T-cell (primary cell): Measurements from ENCODE around the gene SEC63. TPM values are rescaled to one million over a fixed set of nuclear protein-coding genes. Genes with fewer than 3 reads are reported as not detected.
A peak's percentile ranks its signal among the peaks of the same experiment; 100 is the strongest.
"Not testable (repeated sequence)": the region's sequence is repeated elsewhere in the genome, so short reads cannot be mapped to it uniquely, and the experiment has no call there.

ENCODE experiments used
- ATAC-seq, 4 experiments: fragments of 200-7000 bp in 3 of 4; fragments of 150-1000 bp in 1 of 4; cut with Tn5 transposase; replicated peaks in 1 of 4; 1 replicate in 3 of 4; 2 replicates in 1 of 4; pipeline ENCODE4 v1.10.0; 2021; ENCODE audit warnings: moderate library complexity in 3 of 4, mild to moderate bottlenecking in 2 of 4, moderate number of reproducible peaks in 1 of 4
- CTCF ChIA-PET, 2 donors: fragments of 300-600 bp; sonication (Branson Sonifier 250); formaldehyde crosslinking; loops; one replicate each; lab custom pipeline; 2022; ENCODE audit warnings: antibody characterized with exemption in 2 of 2; lab: Charles Lee
- POLR2A ChIA-PET, 2 donors: fragments of 300-600 bp; sonication (Branson Sonifier 250); formaldehyde crosslinking; loops; one replicate each; lab custom pipeline; 2022; ENCODE audit warnings: antibody characterized with exemption in 2 of 2; lab: Charles Lee
- DNase-seq, 35 experiments: peaks; one replicate each; pipeline versions ENCODE4 v3.0.0 to v3.0.0-alpha.2; 2013 to 2023
- H3K27ac ChIP-seq: one replicate; pipeline ENCODE4 v1.5.1; 2013; ENCODE audit warnings: low read length
- H3K27me3 ChIP-seq, 2 experiments: replicated peaks in 1 of 2; 1 replicate in 1 of 2; 2 replicates in 1 of 2; pipeline versions ENCODE4 v1.6.1 to v1.7.0; 2013; ENCODE audit warnings: low read length in 1 of 2, mixed read lengths in 1 of 2; ENCODE audit not compliant: control insufficient read depth in 2 of 2, insufficient read depth in 2 of 2; ENCODE audit errors: extremely low read depth in 1 of 2
- H3K36me3 ChIP-seq, 2 donors: 1 replicate in 1 of 2; 2 replicates in 1 of 2; pipeline versions ENCODE4 v1.6.1 to v1.7.0; 2013; ENCODE audit warnings: low read length in 1 of 2; ENCODE audit not compliant: control insufficient read depth in 2 of 2, insufficient read depth in 1 of 2; ENCODE audit errors: extremely low read depth in 1 of 2
- H3K4me1 ChIP-seq, 2 experiments: 1 replicate in 1 of 2; 2 replicates in 1 of 2; pipeline versions ENCODE4 v1.6.1 to v1.7.0; 2013; ENCODE audit warnings: low read length in 2 of 2, mixed read lengths in 1 of 2; ENCODE audit not compliant: insufficient read depth in 2 of 2, control insufficient read depth in 1 of 2; ENCODE audit errors: extremely low read depth in 1 of 2
- H3K4me3 ChIP-seq, 2 donors: 1 replicate in 1 of 2; 2 replicates in 1 of 2; pipeline versions ENCODE4 v1.5.1 to v1.7.0; 2013; ENCODE audit warnings: mild to moderate bottlenecking in 2 of 2, low read length in 1 of 2, moderate library complexity in 1 of 2; ENCODE audit not compliant: control insufficient read depth in 1 of 2; ENCODE audit errors: extremely low read depth in 1 of 2
- H3K9me3 ChIP-seq: 2 replicates; pipeline ENCODE4 v1.7.0; 2013
- H3K27ac Mint-ChIP-seq, 2 donors: one replicate each; pipeline ENCODE4 v1.8.0; 2020 to 2021; ENCODE audit warnings: mild to moderate bottlenecking in 2 of 2, mixed read lengths in 2 of 2
- H3K27me3 Mint-ChIP-seq, 2 donors: one replicate each; pipeline ENCODE4 v1.8.0; 2021 to 2022; ENCODE audit warnings: mixed read lengths in 2 of 2
- H3K36me3 Mint-ChIP-seq: one replicate; pipeline ENCODE4 v1.8.0; 2021; ENCODE audit warnings: mixed read lengths
- H3K4me1 Mint-ChIP-seq, 3 donors: one replicate each; pipeline ENCODE4 v1.8.0; 2020 to 2022; ENCODE audit warnings: mixed read lengths in 3 of 3, mild to moderate bottlenecking in 1 of 3
- H3K4me3 Mint-ChIP-seq, 3 donors: one replicate each; pipeline ENCODE4 v1.8.0; 2020 to 2022; ENCODE audit warnings: mild to moderate bottlenecking in 3 of 3, mixed read lengths in 3 of 3, moderate library complexity in 3 of 3
- H3K9me3 Mint-ChIP-seq, 3 donors: one replicate each; pipeline ENCODE4 v1.8.0; 2020 to 2022; ENCODE audit warnings: mixed read lengths in 3 of 3
- WGBS: methylation state at CpG from one replicate; pipeline ENCODE4 v1.1.5; 2013; ENCODE audit warnings: missing lambda C conversion rate; ENCODE audit not compliant: insufficient coverage; 5-methylcytosine and 5-hydroxymethylcytosine counted together
- total RNA-seq, 35 experiments: library from RNA in 6 of 35; stranded (reverse) in 6 of 35; fragments of 120-200 nt in 1 of 35; gene quantifications; one replicate each; pipeline versions ENCODE4 v1.2.1 to v1.2.4 and lab custom pipeline; 2013 to 2026

SEC63 gene
- total RNA-seq (10 to 100 TPM; 56.2 to 85.5 (median 68.7) TPM), total RNA-seq (lab: John Stamatoyannopoulos, UW) (26.5 to 52.8 (median 38.1) reads per million in 29 experiments)
- total RNA-seq (2013): 42.6 TPM

- no peaks in the 10 kb centered on the region for H3K9me3 Mint-ChIP-seq
- DNase-seq (peak; percentile 93 to 98 (median 95)), ATAC-seq (peak; percentile 97 to 99 (median 98))
- no peaks in the 10 kb centered on the region for H3K36me3 Mint-ChIP-seq
- Histone ChIP-seq H3K4me3 (peak within 1 kb of the TSS; percentile 82 to 93), H3K9me3 (no peaks in the 10 kb centered on the region), H3K4me1 (peaks cover 11 to 22% of the 10 kb centered on the region in 2 experiments), H3K27ac (peak within 1 kb of the TSS; percentile 57), H3K27me3 (no peaks in the 10 kb centered on the region), H3K36me3 (no peaks in the 10 kb centered on the region)
- no peaks in the 10 kb centered on the region for H3K27me3 Mint-ChIP-seq
- peak within 1 kb of the TSS; percentile 98 to 99 (median 99) for H3K4me3 Mint-ChIP-seq
- peak within 1 kb of the TSS; percentile 92 for H3K27ac Mint-ChIP-seq
- H3K4me1 Mint-ChIP-seq: peaks cover 23 to 31% (median 30%) of the 10 kb centered on the region in 3 donors
- under 1% methylated on average over 57 of the region's 69 CpGs for WGBS
- CTCF ChIA-PET: interaction anchor here in 1 of 2 donors (0.6 to 1.0 kb wide), 5 partner anchors 73 to 504 kb away, joined by 3 to 5 read pairs (median 3); no protein-coding TSS in a partner anchor
- POLR2A ChIA-PET: interaction anchor here in 1 of 2 donors (1.2 kb wide), 1 partner anchor 498 kb away, joined by 5 read pairs; the partner anchor contains the start of gene PDSS2
Observed at GRCh38 chr6:107957909-107958688, at the start of gene SEC63. SEC63 (minus strand) TSS chr6:107958208; CDS start chr6:107958009, 199 bp downstream.

GRCh38 chr6:108005961-108006360, 48.0 kb upstream of the SEC63 start:
- no peaks in the 10 kb centered on the region for H3K36me3 ChIP-seq
- Mint-ChIP-seq H3K4me3 (no peak overlapping the region), H3K27me3 (no peaks in the 10 kb centered on the region), H3K36me3 (peaks cover 11% of the 10 kb centered on the region), H3K27ac (no peak overlapping the region), H3K4me1 (no peaks in the 10 kb centered on the region), H3K9me3 (peaks cover 4 to 12% (median 11%) of the 10 kb centered on the region in 3 donors)
- no CpG with 5 or more reads among the region's 3 CpGs for WGBS
- POLR2A ChIA-PET: no interaction called here
- CTCF ChIA-PET: no interaction called here
- H3K27ac ChIP-seq: no peak overlapping the region
- no peaks in the 10 kb centered on the region for H3K4me1 ChIP-seq
- H3K9me3 ChIP-seq: no peaks in the 10 kb centered on the region
- H3K27me3 ChIP-seq: no peaks in the 10 kb centered on the region
- ATAC-seq (no peak), DNase-seq (no peak)
- no peak overlapping the region for H3K4me3 ChIP-seq

GRCh38 chr6:108004861-108005260, 46.9 kb upstream of the SEC63 start:
- Mint-ChIP-seq H3K27ac (no peak overlapping the region), H3K4me1 (no peaks in the 10 kb centered on the region), H3K27me3 (no peaks in the 10 kb centered on the region), H3K36me3 (peaks cover 11% of the 10 kb centered on the region), H3K4me3 (no peak overlapping the region), H3K9me3 (peaks cover 4 to 11% (median 11%) of the 10 kb centered on the region in 3 donors)
- DNase-seq (no peak), ATAC-seq (no peak)
- Histone ChIP-seq H3K27ac (no peak overlapping the region), H3K27me3 (no peaks in the 10 kb centered on the region), H3K36me3 (no peaks in the 10 kb centered on the region), H3K4me3 (no peak overlapping the region), H3K4me1 (no peaks in the 10 kb centered on the region), H3K9me3 (no peaks in the 10 kb centered on the region)
- CTCF ChIA-PET: interaction anchor here in 1 of 2 donors (0.7 kb wide), 1 partner anchor 957 kb away, joined by 3 read pairs; no protein-coding TSS in a partner anchor
- WGBS: 92% methylated on average over 15 of the region's 15 CpGs
- POLR2A ChIA-PET: no interaction called here

GRCh38 chr6:108002365-108003221, 44.6 kb upstream of the SEC63 start:
- ATAC-seq (no peak), DNase-seq (no peak)
- ChIA-PET POLR2A (no interaction called here), CTCF (no interaction called here)
- Histone ChIP-seq H3K27me3 (no peaks in the 10 kb centered on the region), H3K4me3 (no peak overlapping the region), H3K36me3 (no peaks in the 10 kb centered on the region), H3K9me3 (no peaks in the 10 kb centered on the region), H3K4me1 (no peaks in the 10 kb centered on the region), H3K27ac (no peak overlapping the region)
- WGBS: 91% methylated on average over 5 of the region's 9 CpGs
- no peak overlapping the region for H3K4me3 Mint-ChIP-seq
- no peaks in the 10 kb centered on the region for H3K4me1 Mint-ChIP-seq
- H3K27ac Mint-ChIP-seq: no peak overlapping the region
- no peaks in the 10 kb centered on the region for H3K36me3 Mint-ChIP-seq
- H3K27me3 Mint-ChIP-seq: no peaks in the 10 kb centered on the region
- H3K9me3 Mint-ChIP-seq: no peaks in the 10 kb centered on the region

- DNase-seq: no peak
- no peak overlapping the region for H3K27ac ChIP-seq
- Mint-ChIP-seq H3K36me3 (no peaks in the 10 kb centered on the region), H3K27me3 (no peaks in the 10 kb centered on the region), H3K4me1 (no peaks in the 10 kb centered on the region), H3K4me3 (no peak overlapping the region), H3K27ac (no peak overlapping the region), H3K9me3 (no peaks in the 10 kb centered on the region)
- H3K36me3 ChIP-seq: no peaks in the 10 kb centered on the region
- WGBS: 100% methylated on average over 1 of the region's 7 CpGs
- no peak for ATAC-seq
- peaks cover 0 to 2% of the 10 kb centered on the region in 2 experiments for H3K27me3 ChIP-seq
- CTCF ChIA-PET: no interaction called here
- POLR2A ChIA-PET: no interaction called here
- no peaks in the 10 kb centered on the region for H3K4me1 ChIP-seq
- no peak overlapping the region for H3K4me3 ChIP-seq
- H3K9me3 ChIP-seq: no peaks in the 10 kb centered on the region
Observed at GRCh38 chr6:108001696-108002231, 43.8 kb upstream of the SEC63 start.

GRCh38 chr6:108000259-108000658, 42.3 kb upstream of the SEC63 start:
- not testable (repeated sequence) for H3K36me3 Mint-ChIP-seq

More at GRCh38 chr6:108000259-108000658, 42.3 kb upstream of the SEC63 start:
- H3K27ac ChIP-seq, H3K9me3 ChIP-seq, H3K4me1 ChIP-seq, H3K4me3 Mint-ChIP-seq, H3K9me3 Mint-ChIP-seq, ATAC-seq, H3K27me3 ChIP-seq, H3K27ac Mint-ChIP-seq, H3K4me1 Mint-ChIP-seq, DNase-seq, H3K36me3 ChIP-seq, POLR2A ChIA-PET, H3K4me3 ChIP-seq, H3K27me3 Mint-ChIP-seq: not testable (repeated sequence)
- WGBS: 94% methylated on average over 4 of the region's 5 CpGs
- CTCF ChIA-PET: interaction anchor here in 1 of 2 donors (0.7 kb wide), 1 partner anchor 135 kb away, joined by 3 read pairs; no protein-coding TSS in a partner anchor
